Thymus (tissue), 11 donors: ENCODE results near the gene GALNTL6. TPM values are rescaled to one million over a fixed set of nuclear protein-coding genes. Genes with fewer than 3 reads are reported as not detected.

ENCODE experiments used
- DNase-seq, 9 donors: peaks; one replicate each; pipeline ENCODE4 v3.0.0-alpha.2; 2013; ENCODE audit warnings: low spot score in 9 of 9, low read depth in 6 of 9, missing footprints in 1 of 9
- H3K27ac ChIP-seq, 2 donors: one replicate each; pipeline ENCODE4 v1.5.1; 2013; ENCODE audit warnings: control low read depth in 1 of 2, low read depth in 1 of 2, low read length in 1 of 2, mild to moderate bottlenecking in 1 of 2, moderate library complexity in 1 of 2
- H3K27me3 ChIP-seq, 2 donors: one replicate each; pipeline ENCODE4 v1.5.1; 2013; ENCODE audit warnings: low read length in 1 of 2; ENCODE audit not compliant: control insufficient read depth in 2 of 2, insufficient read depth in 1 of 2
- H3K36me3 ChIP-seq, 2 donors: one replicate each; pipeline ENCODE4 v1.5.1; 2013; ENCODE audit warnings: low read length in 1 of 2, mild to moderate bottlenecking in 1 of 2, moderate library complexity in 1 of 2; ENCODE audit not compliant: control insufficient read depth in 2 of 2, insufficient read depth in 2 of 2
- H3K4me1 ChIP-seq, 2 donors: one replicate each; pipeline ENCODE4 v1.5.1; 2013; ENCODE audit warnings: low read length in 2 of 2; ENCODE audit not compliant: control insufficient read depth in 2 of 2, insufficient read depth in 2 of 2
- H3K4me3 ChIP-seq, 2 donors: one replicate each; pipeline ENCODE4 v1.5.1; 2013; ENCODE audit warnings: low read length in 2 of 2, control low read depth in 1 of 2, mild to moderate bottlenecking in 1 of 2
- H3K9me3 ChIP-seq, 2 donors: one replicate each; pipeline ENCODE4 v1.5.1; 2013; ENCODE audit warnings: low read length in 1 of 2, mild to moderate bottlenecking in 1 of 2; ENCODE audit not compliant: control insufficient read depth in 2 of 2, insufficient read depth in 1 of 2
- WGBS: extraction: QIAGEN DNeasy Blood & Tissue Kit; methylation state at CpG from one replicate; pipeline ENCODE4 v1.1.7; 2013; 5-methylcytosine and 5-hydroxymethylcytosine counted together
- polyA plus RNA-seq: library from polyadenylated mRNA; stranded (reverse); fragments of 200-250 nt; gene quantifications from one replicate; pipeline ENCODE4 v1.2.3, GENCODE V29; 2013
- total RNA-seq: library from RNA; stranded (reverse); fragments of 120-200 nt; gene quantifications from one replicate; pipeline ENCODE4 v1.2.4, GENCODE V29; 2013
- donor health status: healthy.

Gene GALNTL6
- total and polyA plus RNA-seq, 2 donors, result 0.05 TPM

DNA sequence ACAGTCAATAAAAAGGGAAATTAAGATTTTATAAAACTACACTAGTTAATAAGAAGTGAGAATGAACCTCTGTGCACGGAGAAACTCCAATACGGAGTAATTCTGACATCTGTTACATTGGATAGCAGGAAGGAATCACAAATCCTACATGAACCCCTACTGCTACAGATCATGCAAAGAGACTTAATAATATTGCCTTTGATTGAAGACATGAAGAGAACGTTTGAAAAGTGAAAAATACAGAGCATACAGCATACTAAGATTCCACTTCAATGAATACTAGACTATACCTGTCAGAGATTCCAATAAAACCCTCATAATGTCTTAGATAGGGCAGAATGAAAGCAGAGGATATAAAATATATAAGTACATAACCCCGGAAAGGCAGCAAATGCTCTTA is 995.0 kb downstream of the GALNTL6 start:
- Histone ChIP-seq H3K4me1 (no peaks in the 10 kb centered on the region), H3K36me3 (no peaks in the 10 kb centered on the region), H3K4me3 (no peak overlapping the region), H3K27ac (no peak overlapping the region), H3K9me3 (no peaks in the 10 kb centered on the region), H3K27me3 (no peaks in the 10 kb centered on the region)
- 96% methylated on average over 4 of the region's 4 CpGs for WGBS
- DNase-seq, result no peak

DNA sequence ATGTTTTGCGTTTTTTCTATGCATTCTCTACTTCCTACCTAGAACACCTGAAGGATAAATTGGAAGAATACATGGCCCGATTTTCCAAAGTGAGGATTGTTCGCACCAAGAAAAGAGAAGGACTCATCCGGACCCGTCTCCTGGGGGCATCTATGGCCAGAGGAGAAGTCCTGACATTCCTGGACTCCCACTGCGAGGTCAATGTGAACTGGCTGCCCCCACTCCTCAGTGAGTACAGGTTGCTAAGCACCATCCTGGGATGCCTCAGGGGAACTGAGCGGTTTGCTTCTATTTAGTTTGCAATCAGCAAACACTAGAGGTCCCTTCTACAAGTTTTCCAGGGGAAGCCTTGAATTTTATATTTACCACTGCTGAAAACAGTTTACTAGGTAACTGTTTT is 996.1 kb downstream of the GALNTL6 start:
- WGBS, result 82% methylated on average over 7 of the region's 7 CpGs
- no peaks in the 10 kb centered on the region for H3K4me1 ChIP-seq

DNA sequence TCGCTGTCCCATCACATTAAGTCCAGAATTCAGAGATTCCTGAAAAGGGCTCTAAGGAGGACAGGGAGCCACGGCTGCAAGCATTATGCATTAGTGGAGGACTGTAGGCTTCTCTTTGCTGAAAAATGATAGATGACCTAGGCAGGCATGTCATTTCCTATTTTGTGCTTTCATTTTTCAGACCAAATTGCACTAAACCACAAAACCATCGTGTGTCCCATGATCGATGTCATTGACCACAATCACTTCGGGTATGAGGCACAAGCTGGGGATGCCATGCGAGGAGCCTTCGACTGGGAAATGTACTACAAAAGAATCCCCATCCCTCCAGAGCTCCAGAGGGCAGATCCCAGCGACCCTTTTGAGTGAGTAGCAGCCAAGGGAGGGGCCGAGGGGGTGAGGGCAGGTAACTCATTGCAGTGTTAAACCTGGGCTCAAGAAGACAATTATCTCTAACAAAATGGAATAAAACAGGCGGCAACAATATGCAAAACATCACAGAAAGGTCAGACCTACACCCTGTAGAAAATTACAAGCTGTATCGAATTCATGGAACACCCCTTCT is 1000.2 kb downstream of the GALNTL6 start:
- H3K36me3 ChIP-seq, result no peaks in the 10 kb centered on the region
- H3K4me1 ChIP-seq, result no peaks in the 10 kb centered on the region
- whole genome bisulfite sequencing, result 38% methylated on average over 11 of the region's 11 CpGs
- no peaks in the 10 kb centered on the region for H3K9me3 ChIP-seq
- no peak overlapping the region for H3K27ac ChIP-seq
- no peak for DNase-seq
- no peak overlapping the region for H3K4me3 ChIP-seq
- H3K27me3 ChIP-seq, result no peaks in the 10 kb centered on the region

More for the DNA sequence above, 996.1 kb downstream of the GALNTL6 start:
- no peak overlapping the region for H3K4me3 ChIP-seq
- no peak overlapping the region for H3K27ac ChIP-seq
- no peaks in the 10 kb centered on the region for H3K36me3 ChIP-seq
- H3K9me3 ChIP-seq, result no peaks in the 10 kb centered on the region
- no peak for DNase-seq
- H3K27me3 ChIP-seq, result no peaks in the 10 kb centered on the region

DNA sequence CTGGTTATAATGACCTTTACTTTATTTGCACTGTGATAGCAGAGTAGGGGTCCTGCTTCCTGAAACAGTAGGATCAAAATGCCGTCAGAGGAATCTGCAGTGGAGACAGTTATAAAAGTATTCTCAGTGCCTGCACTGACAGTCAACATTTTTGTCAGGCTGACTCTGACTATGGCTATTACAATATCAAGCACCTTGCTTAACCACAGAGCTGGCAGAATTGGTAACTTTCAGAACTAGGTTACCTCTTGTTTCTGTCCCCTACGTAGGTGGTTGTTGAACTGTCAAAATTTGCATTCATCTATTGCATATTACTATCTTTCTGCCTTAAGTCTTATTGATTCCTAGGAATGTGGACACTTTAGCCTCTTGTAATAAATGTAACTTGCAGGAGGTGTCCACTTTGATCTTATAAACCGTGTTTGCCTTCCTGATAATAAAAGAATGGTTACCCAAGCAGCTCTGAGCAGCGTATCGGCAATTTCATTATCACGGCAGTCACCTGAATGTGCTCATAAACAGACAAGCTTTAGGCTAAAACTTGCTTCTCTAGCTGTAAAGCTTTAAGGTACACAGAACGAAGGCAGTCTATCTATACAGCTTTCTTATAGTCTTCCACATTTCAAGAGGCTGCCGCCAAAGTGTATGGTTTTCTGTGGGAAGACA is 1002.4 kb downstream of the GALNTL6 start:
- 95% methylated on average over 8 of the region's 8 CpGs for WGBS
- no peaks in the 10 kb centered on the region for H3K27me3 ChIP-seq
- H3K4me3 ChIP-seq, result no peak overlapping the region
- no peaks in the 10 kb centered on the region for H3K4me1 ChIP-seq
- H3K9me3 ChIP-seq, result no peaks in the 10 kb centered on the region
- H3K27ac ChIP-seq, result no peak overlapping the region
- no peak for DNase-seq
- H3K36me3 ChIP-seq, result no peaks in the 10 kb centered on the region

DNA sequence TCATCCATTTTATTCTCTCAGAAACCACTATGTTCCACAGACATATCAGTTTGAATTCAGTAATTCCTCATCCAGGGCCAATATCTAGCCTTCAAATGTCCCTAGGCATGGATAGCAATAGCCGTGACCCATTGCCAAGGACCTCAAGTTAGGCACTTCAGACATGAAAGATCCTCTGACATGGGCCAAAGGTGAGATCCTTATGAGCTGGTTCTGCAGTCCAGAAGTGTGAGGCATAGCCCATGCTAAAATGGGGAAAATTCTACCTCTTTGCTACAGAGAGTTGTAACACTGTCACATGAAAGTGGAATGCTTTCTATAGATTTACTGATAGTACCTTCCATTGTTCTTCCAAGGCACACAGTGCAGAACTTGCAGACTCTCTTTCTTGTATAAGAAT is 1005.7 kb downstream of the GALNTL6 start:
- no peak for DNase-seq
- H3K9me3 ChIP-seq, result no peaks in the 10 kb centered on the region
- H3K36me3 ChIP-seq, result no peaks in the 10 kb centered on the region
- no peaks in the 10 kb centered on the region for H3K4me1 ChIP-seq
- H3K27me3 ChIP-seq, result no peaks in the 10 kb centered on the region
- H3K27ac ChIP-seq, result no peak overlapping the region
- no peak overlapping the region for H3K4me3 ChIP-seq
- 91% methylated on average over 1 of the region's 1 CpG for WGBS

DNA sequence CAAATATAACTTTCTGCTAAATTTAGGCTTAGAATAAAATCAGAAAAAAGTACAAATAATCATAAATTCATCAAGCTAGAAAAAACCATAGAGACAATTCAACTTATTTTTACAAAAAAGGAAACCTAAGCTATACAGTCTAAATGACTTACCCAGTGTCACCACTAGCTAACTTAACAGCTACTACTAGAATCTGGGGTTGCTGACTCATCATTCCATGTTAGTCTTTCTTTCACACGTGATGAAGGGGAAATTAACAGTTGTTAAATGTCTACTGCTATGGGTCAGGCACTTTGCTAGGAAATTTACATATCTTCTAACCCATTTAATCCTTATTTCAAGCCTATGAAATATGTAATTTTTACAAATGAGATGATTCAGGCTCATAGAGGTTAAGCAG is 1006.1 kb downstream of the GALNTL6 start:
- no peak for DNase-seq
- Histone ChIP-seq H3K27me3 (no peaks in the 10 kb centered on the region), H3K27ac (no peak overlapping the region), H3K4me1 (no peaks in the 10 kb centered on the region), H3K36me3 (no peaks in the 10 kb centered on the region), H3K4me3 (no peak overlapping the region), H3K9me3 (no peaks in the 10 kb centered on the region)
- WGBS, result 17% methylated on average over 1 of the region's 1 CpG

DNA sequence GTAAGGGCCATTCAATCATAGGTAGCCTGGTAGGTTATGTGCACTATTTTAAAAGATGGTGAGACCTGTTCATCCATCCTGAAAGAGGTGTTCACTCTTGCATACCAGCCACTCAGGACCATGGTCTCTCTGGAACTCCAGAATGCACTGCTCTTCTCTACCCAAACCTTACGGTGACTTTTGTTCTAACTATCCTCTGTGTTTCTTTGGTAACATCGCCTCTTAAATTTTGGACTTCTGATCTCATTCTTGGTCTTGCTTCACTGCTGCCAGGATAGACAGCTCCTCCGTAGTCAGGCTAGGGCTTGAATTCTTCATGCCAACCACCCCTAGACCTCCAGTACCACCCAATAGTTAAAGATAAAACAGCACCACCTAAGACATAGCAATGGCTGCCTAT is 1009.1 kb downstream of the GALNTL6 start:
- 96% methylated on average over 3 of the region's 3 CpGs for WGBS
- DNase-seq, result no peak
- Histone ChIP-seq H3K36me3 (no peaks in the 10 kb centered on the region), H3K27me3 (no peaks in the 10 kb centered on the region), H3K4me3 (no peak overlapping the region), H3K27ac (no peak overlapping the region), H3K4me1 (no peaks in the 10 kb centered on the region), H3K9me3 (no peaks in the 10 kb centered on the region)

DNA sequence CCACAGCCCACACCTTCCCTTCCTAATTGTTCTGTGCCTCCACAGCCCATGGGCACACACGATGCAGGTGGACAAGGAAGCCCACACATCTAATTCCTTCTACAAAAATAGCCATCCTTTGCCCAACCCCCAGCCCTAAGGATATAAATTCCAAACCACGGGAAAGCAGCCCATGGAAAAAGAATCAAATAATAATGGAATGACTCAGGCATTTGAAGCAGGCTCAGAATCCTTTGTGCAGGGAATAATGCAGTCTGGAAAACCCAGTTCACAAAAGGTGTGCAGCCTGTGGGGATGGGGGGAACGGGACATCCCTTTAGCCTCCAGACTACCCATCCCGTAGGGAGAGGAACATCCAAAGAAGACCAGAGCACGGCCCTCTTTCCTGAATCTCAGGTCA is 1013.1 kb downstream of the GALNTL6 start:
- Histone ChIP-seq H3K4me3 (no peak overlapping the region), H3K27me3 (no peaks in the 10 kb centered on the region), H3K4me1 (no peaks in the 10 kb centered on the region), H3K27ac (no peak overlapping the region), H3K9me3 (no peaks in the 10 kb centered on the region), H3K36me3 (no peaks in the 10 kb centered on the region)
- no peak for DNase-seq
- WGBS, result 91% methylated on average over 5 of the region's 5 CpGs

DNA sequence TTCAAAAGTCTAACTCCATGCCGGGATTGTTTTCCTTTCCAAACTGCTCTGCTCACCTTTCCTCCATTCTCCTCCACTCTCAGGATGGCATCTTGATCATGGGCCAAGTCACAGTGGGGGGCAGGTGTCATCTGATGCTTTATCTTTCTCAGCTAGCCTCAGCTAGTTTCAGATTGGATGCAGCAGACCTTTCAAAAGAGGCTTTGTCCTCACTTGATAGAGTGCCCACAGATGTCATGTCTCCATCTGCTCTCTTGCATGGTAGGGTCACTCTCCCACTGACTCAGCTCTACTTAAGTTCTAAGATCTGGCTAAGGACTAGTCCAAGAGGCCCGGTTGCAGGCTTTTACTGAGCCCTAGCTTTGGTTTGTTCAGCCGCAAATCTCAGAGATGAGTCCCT is 1013.7 kb downstream of the GALNTL6 start:
- H3K4me1 ChIP-seq, result no peaks in the 10 kb centered on the region
- 98% methylated on average over 3 of the region's 3 CpGs for WGBS
- H3K9me3 ChIP-seq, result no peaks in the 10 kb centered on the region
- H3K27ac ChIP-seq, result no peak overlapping the region
- no peaks in the 10 kb centered on the region for H3K27me3 ChIP-seq
- no peak for DNase-seq
- no peak overlapping the region for H3K4me3 ChIP-seq
- H3K36me3 ChIP-seq, result no peaks in the 10 kb centered on the region
